ENCODE results near the gene SBK2. TPM values are rescaled to one million over a fixed set of nuclear protein-coding genes. Genes with fewer than 3 reads are reported as not detected.
A peak's percentile ranks its signal among the peaks of the same experiment; 100 is the strongest.

Gene SBK2
- total RNA-seq, 4 donors from 2014 or later = not detected

DNA sequence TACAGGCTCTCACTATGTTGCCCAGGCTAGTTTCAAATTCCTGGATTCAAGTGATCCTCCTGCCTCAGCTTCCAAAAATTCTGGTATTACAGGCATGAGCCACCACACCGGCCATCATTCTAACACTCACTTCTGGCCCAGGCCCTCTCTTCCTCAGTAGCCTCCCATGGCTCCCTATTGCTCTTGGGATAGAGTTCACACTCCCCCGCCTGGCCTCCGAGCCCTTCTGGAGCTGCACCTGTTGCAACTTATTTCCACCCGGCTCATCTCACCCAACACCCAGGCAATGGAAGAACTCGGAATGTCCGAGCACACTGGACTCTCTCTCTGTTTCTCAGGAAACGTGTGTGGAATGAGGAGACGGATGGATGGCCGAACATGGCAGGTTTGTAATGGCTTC lies 17.4 kb upstream of the SBK2 start:
- H3K4me3 ChIP-seq = no peak overlapping the region
- H3K4me1 ChIP-seq = peaks cover 0 to 5% of the 10 kb centered on the region in 2 donors
- DNase-seq = no peak
- no peaks in the 10 kb centered on the region for H3K9me3 ChIP-seq
- H3K36me3 ChIP-seq = no peaks in the 10 kb centered on the region
- intact Hi-C loops (cut with DNase I; ENCODE audit: low total_unique reads) = no loop called here
- TF ChIP-seq, protein P1, sequence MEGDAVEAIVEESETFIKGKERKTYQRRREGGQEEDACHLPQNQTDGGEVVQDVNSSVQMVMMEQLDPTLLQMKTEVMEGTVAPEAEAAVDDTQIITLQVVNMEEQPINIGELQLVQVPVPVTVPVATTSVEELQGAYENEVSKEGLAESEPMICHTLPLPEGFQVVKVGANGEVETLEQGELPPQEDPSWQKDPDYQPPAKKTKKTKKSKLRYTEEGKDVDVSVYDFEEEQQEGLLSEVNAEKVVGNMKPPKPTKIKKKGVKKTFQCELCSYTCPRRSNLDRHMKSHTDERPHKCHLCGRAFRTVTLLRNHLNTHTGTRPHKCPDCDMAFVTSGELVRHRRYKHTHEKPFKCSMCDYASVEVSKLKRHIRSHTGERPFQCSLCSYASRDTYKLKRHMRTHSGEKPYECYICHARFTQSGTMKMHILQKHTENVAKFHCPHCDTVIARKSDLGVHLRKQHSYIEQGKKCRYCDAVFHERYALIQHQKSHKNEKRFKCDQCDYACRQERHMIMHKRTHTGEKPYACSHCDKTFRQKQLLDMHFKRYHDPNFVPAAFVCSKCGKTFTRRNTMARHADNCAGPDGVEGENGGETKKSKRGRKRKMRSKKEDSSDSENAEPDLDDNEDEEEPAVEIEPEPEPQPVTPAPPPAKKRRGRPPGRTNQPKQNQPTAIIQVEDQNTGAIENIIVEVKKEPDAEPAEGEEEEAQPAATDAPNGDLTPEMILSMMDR (IDR thresholded peaks at IDR 0.05) = no peak
- TF ChIP-seq POLR2A (IDR thresholded peaks at IDR 0.05) = no peak
- no peak overlapping the region for H3K27ac ChIP-seq
- no peaks in the 10 kb centered on the region for H3K27me3 ChIP-seq

DNA sequence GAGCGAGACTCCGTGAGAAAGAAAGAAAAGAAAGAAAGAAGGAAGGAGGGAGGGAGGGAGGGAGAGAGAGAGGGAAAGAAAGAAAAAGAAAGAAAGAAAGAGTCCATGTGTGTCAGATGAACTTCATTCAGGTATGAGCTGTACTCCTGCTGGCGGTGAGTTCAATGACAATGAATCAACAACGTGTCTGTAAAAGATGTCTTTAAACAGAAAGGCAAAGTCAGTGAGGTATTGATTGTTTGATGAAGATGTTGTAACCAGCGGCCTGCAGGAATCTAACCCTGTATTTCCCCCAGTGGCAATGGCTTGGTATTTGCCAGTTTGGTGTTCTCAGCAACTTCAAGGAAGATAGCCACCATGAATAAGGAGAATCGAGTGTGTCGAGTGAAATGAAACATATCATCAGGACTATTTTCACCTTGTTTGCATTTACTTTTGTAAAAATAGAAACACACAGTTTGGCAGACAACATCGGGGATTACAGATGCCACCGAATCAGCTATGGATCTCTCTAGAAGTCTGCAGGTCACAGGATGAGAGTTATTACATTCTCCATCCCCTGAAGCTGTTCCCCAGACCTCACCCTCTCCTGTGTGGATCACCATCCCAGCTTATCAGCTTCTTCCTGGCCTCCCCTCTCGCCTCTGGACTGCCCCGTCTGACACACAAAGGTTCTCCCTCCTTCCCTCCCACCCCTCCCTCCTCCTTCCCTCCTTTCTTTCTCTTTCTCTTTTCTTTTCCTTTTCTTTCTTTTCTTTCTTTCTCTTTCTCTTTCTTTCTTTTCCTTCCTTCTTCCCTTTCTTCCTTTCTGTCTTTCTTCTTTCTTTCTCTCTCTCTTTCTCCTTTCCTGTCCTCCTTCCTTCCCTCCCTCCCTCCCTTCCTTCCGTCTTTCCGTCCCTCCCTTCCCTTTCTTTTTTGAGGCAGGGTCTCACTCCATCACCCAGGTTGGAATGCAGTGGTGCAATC lies 16.6 kb upstream of the SBK2 start:
- no peaks in the 10 kb centered on the region for H3K36me3 ChIP-seq
- no peak overlapping the region for H3K4me3 ChIP-seq
- no peak for TF ChIP-seq POLR2A (IDR thresholded peaks at IDR 0.05)
- TF ChIP-seq, protein P1 (IDR thresholded peaks at IDR 0.05) = no peak
- no peak overlapping the region for H3K27ac ChIP-seq
- intact Hi-C loops (cut with DNase I; ENCODE audit: low total_unique reads) = no loop called here
- no peak for DNase-seq
- no peaks in the 10 kb centered on the region for H3K27me3 ChIP-seq
- peaks cover 0 to 5% of the 10 kb centered on the region in 2 donors for H3K4me1 ChIP-seq
- no peaks in the 10 kb centered on the region for H3K9me3 ChIP-seq

DNA sequence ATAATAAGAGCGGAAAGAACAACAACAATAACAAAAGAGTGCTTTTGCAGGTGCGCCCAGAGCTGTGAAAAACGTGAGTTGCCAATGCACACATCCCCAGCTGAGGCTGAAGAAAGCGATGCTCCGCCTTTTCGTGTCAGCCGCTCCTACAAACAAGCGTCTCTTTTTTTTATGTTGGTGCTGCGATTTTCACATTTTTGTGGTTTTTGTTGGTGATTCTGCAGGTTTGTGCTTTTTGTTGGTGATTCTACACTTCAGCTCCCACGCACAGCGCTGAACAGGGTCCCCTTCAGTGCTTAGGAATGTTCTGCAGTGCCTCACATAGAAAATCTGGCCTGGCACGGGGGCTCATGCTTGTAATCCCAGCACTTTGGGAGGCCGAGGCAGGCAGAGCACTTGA lies 15.7 kb upstream of the SBK2 start:
- Histone ChIP-seq H3K4me1 (peaks cover 0 to 5% of the 10 kb centered on the region in 2 donors), H3K27me3 (no peaks in the 10 kb centered on the region), H3K27ac (no peak overlapping the region), H3K4me3 (no peak overlapping the region), H3K36me3 (no peaks in the 10 kb centered on the region), H3K9me3 (no peaks in the 10 kb centered on the region)
- intact Hi-C loops (cut with DNase I; ENCODE audit: low total_unique reads) = no loop called here
- no peak for DNase-seq
- no peak for TF ChIP-seq POLR2A (IDR thresholded peaks at IDR 0.05)
- TF ChIP-seq, protein P1 (IDR thresholded peaks at IDR 0.05) = no peak

DNA sequence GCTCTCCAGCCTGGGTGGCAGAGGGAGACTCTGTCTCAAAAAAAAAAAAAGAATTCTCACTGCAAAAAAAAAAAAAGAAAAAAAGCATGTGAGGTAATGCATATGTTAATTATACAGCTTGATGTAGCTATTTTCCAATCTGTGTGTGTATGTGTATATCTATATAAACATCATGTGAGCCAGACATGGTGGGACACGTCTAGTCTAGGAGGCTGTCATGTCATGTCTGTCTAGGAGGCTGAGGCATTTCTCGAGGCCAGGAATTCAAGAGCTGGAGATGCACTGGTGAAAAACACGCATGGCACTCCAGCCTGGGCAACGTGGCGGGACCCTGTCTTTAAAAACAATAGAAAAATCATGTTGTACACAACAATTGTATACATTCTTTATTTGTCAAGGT lies 15.3 kb upstream of the SBK2 start:
- Histone ChIP-seq H3K4me1 (peaks cover 0 to 5% of the 10 kb centered on the region in 2 donors), H3K4me3 (no peak overlapping the region), H3K36me3 (no peaks in the 10 kb centered on the region), H3K27me3 (no peaks in the 10 kb centered on the region), H3K27ac (no peak overlapping the region), H3K9me3 (no peaks in the 10 kb centered on the region)
- no peak for DNase-seq
- TF ChIP-seq, protein P1 (IDR thresholded peaks at IDR 0.05) = no peak
- TF ChIP-seq POLR2A (IDR thresholded peaks at IDR 0.05) = no peak
- intact Hi-C loops (cut with DNase I; ENCODE audit: low total_unique reads) = no loop called here

DNA sequence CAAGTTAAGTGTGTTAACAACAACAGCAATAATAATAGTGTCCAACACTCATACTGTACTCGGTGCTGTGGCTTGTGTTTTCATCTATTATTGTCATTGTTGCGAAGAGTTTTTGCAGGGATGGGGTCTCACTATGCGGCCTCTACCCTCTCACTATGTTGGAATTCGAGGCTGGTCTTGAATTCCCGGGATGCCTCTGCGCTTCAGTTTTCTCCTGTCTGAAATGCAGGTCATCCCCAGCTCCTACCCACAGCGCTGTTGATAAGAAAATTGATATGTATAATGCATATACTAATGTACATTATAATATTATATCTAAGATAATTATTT lies 13.4 kb upstream of the SBK2 start:
- Histone ChIP-seq H3K36me3 (no peaks in the 10 kb centered on the region), H3K9me3 (no peaks in the 10 kb centered on the region), H3K4me1 (peaks cover 0 to 5% of the 10 kb centered on the region in 2 donors), H3K27me3 (no peaks in the 10 kb centered on the region), H3K4me3 (no peak overlapping the region), H3K27ac (peak overlapping the region in 1 of 2 donors; percentile 43)
- intact Hi-C loops (cut with DNase I; ENCODE audit: low total_unique reads) = no loop called here
- no peak for TF ChIP-seq POLR2A (IDR thresholded peaks at IDR 0.05)
- TF ChIP-seq, protein P1 (IDR thresholded peaks at IDR 0.05) = no peak
- no peak for DNase-seq

All from uterus (tissue), 4 donors.